NCI-H2196 treated with DMSO at 0.1 percent for 48 hours (cell line): Measurements from ENCODE around the gene LIN37.

Experiments used
- DNase-seq: peaks from one replicate; lab custom pipeline; 2025; ENCODE audit not compliant: unreplicated experiment; lab: John Stamatoyannopoulos, UW

Gene LIN37

GRCh38 chr19:35748106-35749020 lies at the start of gene LIN37:
Gene LIN37 (plus strand): TSS chr19:35748576. CDS start chr19:35748725, 149 bp downstream.
- peak; percentile 97 for DNase-seq

GRCh38 chr19:35702223-35703012 lies 46.0 kb upstream of the LIN37 start:
- peak; percentile 97 for DNase-seq

- DNase-seq: peak; percentile 28
Measured at GRCh38 chr19:35703343-35703742, 45.0 kb upstream of the LIN37 start.

- no peak for DNase-seq
Measured at GRCh38 chr19:35704218-35704617, 44.2 kb upstream of the LIN37 start, which contains the start of gene ZBTB32. Gene ZBTB32 (plus strand): TSS chr19:35704558. CDS start chr19:35714627, 10,069 bp downstream.

- DNase-seq: no peak
Measured at GRCh38 chr19:35708391-35708790, 40.0 kb upstream of the LIN37 start.

GRCh38 chr19:35710784-35711723 lies 37.3 kb upstream of the LIN37 start:
- DNase-seq: no peak

- DNase-seq: no peak
Measured at GRCh38 chr19:35712567-35713505, 35.5 kb upstream of the LIN37 start.

GRCh38 chr19:35713506-35713850 lies 34.9 kb upstream of the LIN37 start:
- no peak for DNase-seq

- DNase-seq: no peak
Measured at GRCh38 chr19:35713904-35714495, 34.4 kb upstream of the LIN37 start.

- no peak for DNase-seq
Measured at GRCh38 chr19:35714601-35715354, 33.6 kb upstream of the LIN37 start.

- no peak for DNase-seq
Measured at GRCh38 chr19:35715355-35715809, 33.0 kb upstream of the LIN37 start.

- no peak for DNase-seq
Measured at GRCh38 chr19:35715981-35716800, 32.2 kb upstream of the LIN37 start.

- peak; percentile 85 for DNase-seq
Measured at GRCh38 chr19:35716801-35717664, 31.3 kb upstream of the LIN37 start.

GRCh38 chr19:35717665-35718344 lies 30.6 kb upstream of the LIN37 start, which contains the start of gene KMT2B:
Gene KMT2B (plus strand): TSS chr19:35718003. CDS start chr19:35718019, 16 bp downstream.
- peak; percentile 91 for DNase-seq

GRCh38 chr19:35718345-35719041 lies 29.9 kb upstream of the LIN37 start:
- no peak for DNase-seq
